ENCODE data around the gene ZNF850. TPM values are rescaled to one million over a fixed set of nuclear protein-coding genes. Genes with fewer than 3 reads are reported as not detected.

ZNF850 gene
- total RNA-seq, 1 donor from 2014 or later, result 5.1 TPM

DNA sequence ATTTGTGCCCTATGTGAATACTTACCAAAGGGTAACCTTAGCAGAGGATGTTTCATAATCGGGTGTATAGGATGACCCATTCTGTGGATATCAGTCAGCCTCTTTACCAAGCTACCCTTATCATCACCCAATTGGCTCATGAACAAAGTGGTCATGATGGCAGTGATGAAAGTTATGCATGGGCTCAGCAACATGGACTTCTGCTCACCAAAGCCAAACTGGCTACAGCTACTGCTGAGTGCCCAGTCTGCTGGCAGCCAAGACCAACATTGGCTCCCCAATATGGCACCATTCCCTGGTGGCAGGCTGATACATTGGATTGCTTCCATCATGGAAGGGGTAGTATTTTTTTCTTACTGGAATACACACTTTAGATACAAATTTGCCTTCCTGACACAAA is 100.2 kb downstream of the ZNF850 start:
- H3K4me1 ChIP-seq, result no peaks in the 10 kb centered on the region
- H3K27me3 ChIP-seq, result no peaks in the 10 kb centered on the region
- H3K9me3 ChIP-seq, result peaks cover 29 to 95% of the 10 kb centered on the region in 2 donors
- peaks cover 10 to 46% of the 10 kb centered on the region in 2 donors for H3K36me3 ChIP-seq
- no peak overlapping the region for H3K4me3 ChIP-seq
- DNase-seq (ENCODE audit: low spot score in 2 of 2), result no peak
- intact Hi-C loops (cut with DNase I), result no loop called here
- TF ChIP-seq, protein P1, sequence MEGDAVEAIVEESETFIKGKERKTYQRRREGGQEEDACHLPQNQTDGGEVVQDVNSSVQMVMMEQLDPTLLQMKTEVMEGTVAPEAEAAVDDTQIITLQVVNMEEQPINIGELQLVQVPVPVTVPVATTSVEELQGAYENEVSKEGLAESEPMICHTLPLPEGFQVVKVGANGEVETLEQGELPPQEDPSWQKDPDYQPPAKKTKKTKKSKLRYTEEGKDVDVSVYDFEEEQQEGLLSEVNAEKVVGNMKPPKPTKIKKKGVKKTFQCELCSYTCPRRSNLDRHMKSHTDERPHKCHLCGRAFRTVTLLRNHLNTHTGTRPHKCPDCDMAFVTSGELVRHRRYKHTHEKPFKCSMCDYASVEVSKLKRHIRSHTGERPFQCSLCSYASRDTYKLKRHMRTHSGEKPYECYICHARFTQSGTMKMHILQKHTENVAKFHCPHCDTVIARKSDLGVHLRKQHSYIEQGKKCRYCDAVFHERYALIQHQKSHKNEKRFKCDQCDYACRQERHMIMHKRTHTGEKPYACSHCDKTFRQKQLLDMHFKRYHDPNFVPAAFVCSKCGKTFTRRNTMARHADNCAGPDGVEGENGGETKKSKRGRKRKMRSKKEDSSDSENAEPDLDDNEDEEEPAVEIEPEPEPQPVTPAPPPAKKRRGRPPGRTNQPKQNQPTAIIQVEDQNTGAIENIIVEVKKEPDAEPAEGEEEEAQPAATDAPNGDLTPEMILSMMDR (IDR thresholded peaks at IDR 0.05), result no peak
- H3K27ac ChIP-seq, result no peak overlapping the region

- TF ChIP-seq, protein P1 (IDR thresholded peaks at IDR 0.05), result no peak
- no peak for DNase-seq (ENCODE audit: low spot score in 2 of 2)
- intact Hi-C loops (cut with DNase I), result loop anchor here (5.0 kb wide), 2 partner anchors 141 to 184 kb away; partner anchors contain the start of genes ZNF260 and ZNF345
- peaks cover 14 to 46% of the 10 kb centered on the region in 2 donors for H3K36me3 ChIP-seq
- no peaks in the 10 kb centered on the region for H3K27me3 ChIP-seq
- H3K4me3 ChIP-seq, result no peak overlapping the region
- H3K27ac ChIP-seq, result no peak overlapping the region
- H3K9me3 ChIP-seq, result peaks cover 0 to 74% of the 10 kb centered on the region in 2 donors
- peaks cover 0 to 3% of the 10 kb centered on the region in 2 donors for H3K4me1 ChIP-seq
These were observed 104.0 kb downstream of the ZNF850 start for GRCh38 chr19:36668646-36669045.

DNA sequence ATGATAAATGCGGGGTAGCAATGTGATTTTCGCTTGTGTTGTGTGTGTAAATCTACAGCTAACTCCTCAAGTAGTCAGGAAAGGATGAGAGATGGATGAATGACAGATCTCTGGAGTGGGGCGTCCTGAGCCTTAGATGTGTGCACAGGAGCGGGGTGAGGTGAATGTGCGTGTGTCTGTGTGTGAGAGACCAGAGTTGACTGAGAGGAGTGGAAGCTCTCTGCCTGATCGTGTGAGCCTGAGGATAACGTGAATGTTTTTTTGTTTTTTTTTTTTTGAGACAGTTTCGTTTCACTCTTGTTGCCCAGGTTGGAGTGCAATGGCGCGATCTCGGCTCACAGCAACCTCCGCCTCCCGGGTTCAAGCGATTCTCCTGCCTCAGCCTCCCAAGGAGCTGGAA is 106.8 kb downstream of the ZNF850 start:
- no peaks in the 10 kb centered on the region for H3K27me3 ChIP-seq
- H3K27ac ChIP-seq, result no peak overlapping the region
- peaks cover 22 to 51% of the 10 kb centered on the region in 2 donors for H3K36me3 ChIP-seq
- H3K4me3 ChIP-seq, result peak overlapping the region; percentile 74 to 92
- peaks cover 0 to 3% of the 10 kb centered on the region in 2 donors for H3K4me1 ChIP-seq
- H3K9me3 ChIP-seq, result peaks cover 3 to 70% of the 10 kb centered on the region in 2 donors
- intact Hi-C loops (cut with DNase I), result loop anchor here (1.0 to 5.0 kb wide), 4 partner anchors 21 to 186 kb away; partner anchors contain the start of genes ZNF260, ZNF345, ZNF567 and ZNF850
- no peak for DNase-seq (ENCODE audit: low spot score in 2 of 2)
- TF ChIP-seq, protein P1 (IDR thresholded peaks at IDR 0.05), result no peak

Other genes starting within 250 kb of the ZNF850 start
- 2.1 TPM for gene ZNF260, start 244.5 kb downstream of the ZNF850 start, total RNA-seq
- 3.8 TPM for gene ZNF529, start 199.5 kb downstream of the ZNF850 start, total RNA-seq
- 0.32 TPM for gene ZNF382, start 167.5 kb downstream of the ZNF850 start, total RNA-seq
- not detected for gene ZNF461, start 106.0 kb downstream of the ZNF850 start, total RNA-seq
- gene ZNF567, start 85.2 kb downstream of the ZNF850 start, total RNA-seq, result 3.7 TPM
- 17.0 TPM for gene ZNF790, start 65.6 kb upstream of the ZNF850 start, total RNA-seq
- gene ZNF345, start 78.1 kb upstream of the ZNF850 start, total RNA-seq, result 8.0 TPM
- 1.2 TPM for gene ZNF829, start 143.5 kb upstream of the ZNF850 start, total RNA-seq
- 2.4 TPM for gene ZNF568, start 143.5 kb upstream of the ZNF850 start, total RNA-seq